Fibroblast of villous mesenchyme (primary cell): Measurements from ENCODE around the gene NIT1. TPM values are rescaled to one million over a fixed set of nuclear protein-coding genes. Genes with fewer than 3 reads are reported as not detected.
A peak's percentile ranks its signal among the peaks of the same experiment; 100 is the strongest.

Experiments
- DNase-seq: peaks from one replicate; pipeline ENCODE4 v3.0.0-alpha.2; 2010; ENCODE audit warnings: low read depth
- H3K4me3 ChIP-seq: 2 replicates; pipeline ENCODE4 v1.5.1; 2011; ENCODE audit warnings: low read depth, mild to moderate bottlenecking, low read length
- total RNA-seq: library from RNA; depleted of rRNA; stranded (reverse); fragments of >200 nt; gene quantifications from 2 replicates; pipeline ENCODE4 v1.2.3, GENCODE V29; 2012
- TF ChIP-seq, protein P1 (sequence below): IDR thresholded peaks from 2 replicates; pipeline ENCODE4 v1.5.1; 2012; ENCODE audit warnings: low read depth, mild to moderate bottlenecking, low read length; ENCODE audit not compliant: insufficient read depth

The NIT1 gene
- total RNA-seq, 1 donor = 26.8 TPM

DNA sequence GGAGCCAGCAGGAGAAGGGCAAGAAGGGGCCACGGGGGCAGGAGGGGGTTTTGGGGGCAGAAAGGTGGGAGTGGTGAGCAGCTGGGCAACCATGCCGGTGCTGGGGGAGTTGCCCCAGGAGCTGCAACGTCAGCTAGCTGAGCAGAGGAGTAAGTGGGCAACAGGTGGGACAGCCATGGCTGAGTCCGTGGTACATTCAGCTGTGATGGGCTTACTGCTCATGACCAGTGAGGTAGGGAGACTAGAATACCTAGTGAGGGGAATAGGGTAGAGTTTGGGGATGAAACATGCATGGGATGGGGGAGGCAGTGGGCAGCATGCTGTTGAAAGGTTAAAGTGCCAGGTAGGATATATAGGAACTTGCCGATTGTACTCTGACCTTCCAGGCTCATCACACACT is 43.7 kb downstream of the NIT1 start:
- H3K4me3 ChIP-seq = no peak overlapping the region
- DNase-seq = no peak
- TF ChIP-seq, protein P1, sequence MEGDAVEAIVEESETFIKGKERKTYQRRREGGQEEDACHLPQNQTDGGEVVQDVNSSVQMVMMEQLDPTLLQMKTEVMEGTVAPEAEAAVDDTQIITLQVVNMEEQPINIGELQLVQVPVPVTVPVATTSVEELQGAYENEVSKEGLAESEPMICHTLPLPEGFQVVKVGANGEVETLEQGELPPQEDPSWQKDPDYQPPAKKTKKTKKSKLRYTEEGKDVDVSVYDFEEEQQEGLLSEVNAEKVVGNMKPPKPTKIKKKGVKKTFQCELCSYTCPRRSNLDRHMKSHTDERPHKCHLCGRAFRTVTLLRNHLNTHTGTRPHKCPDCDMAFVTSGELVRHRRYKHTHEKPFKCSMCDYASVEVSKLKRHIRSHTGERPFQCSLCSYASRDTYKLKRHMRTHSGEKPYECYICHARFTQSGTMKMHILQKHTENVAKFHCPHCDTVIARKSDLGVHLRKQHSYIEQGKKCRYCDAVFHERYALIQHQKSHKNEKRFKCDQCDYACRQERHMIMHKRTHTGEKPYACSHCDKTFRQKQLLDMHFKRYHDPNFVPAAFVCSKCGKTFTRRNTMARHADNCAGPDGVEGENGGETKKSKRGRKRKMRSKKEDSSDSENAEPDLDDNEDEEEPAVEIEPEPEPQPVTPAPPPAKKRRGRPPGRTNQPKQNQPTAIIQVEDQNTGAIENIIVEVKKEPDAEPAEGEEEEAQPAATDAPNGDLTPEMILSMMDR = no peak

DNA sequence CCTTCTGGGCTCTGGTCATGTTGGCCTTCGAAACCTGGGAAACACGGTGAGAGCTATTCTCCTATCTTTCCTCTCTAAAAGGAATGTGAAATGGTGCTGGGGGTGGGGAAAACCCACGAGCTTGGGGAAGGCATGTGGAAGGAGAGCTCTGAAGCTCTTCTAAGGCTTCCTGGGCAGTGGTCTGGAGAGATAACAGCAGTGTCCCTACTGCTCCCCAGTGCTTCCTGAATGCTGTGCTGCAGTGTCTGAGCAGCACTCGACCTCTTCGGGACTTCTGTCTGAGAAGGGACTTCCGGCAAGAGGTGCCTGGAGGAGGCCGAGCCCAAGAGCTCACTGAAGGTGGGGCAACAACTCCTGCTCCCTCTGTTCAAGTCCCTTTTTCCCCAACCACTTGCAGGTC is 44.1 kb downstream of the NIT1 start:
- H3K4me3 ChIP-seq = no peak overlapping the region
- DNase-seq = no peak
- TF ChIP-seq, protein P1 = no peak

- no peak for DNase-seq
- no peak overlapping the region for H3K4me3 ChIP-seq
- TF ChIP-seq, protein P1 = no peak
These were observed 44.9 kb downstream of the NIT1 start for GRCh38 chr1:161162806-161163205.

DNA sequence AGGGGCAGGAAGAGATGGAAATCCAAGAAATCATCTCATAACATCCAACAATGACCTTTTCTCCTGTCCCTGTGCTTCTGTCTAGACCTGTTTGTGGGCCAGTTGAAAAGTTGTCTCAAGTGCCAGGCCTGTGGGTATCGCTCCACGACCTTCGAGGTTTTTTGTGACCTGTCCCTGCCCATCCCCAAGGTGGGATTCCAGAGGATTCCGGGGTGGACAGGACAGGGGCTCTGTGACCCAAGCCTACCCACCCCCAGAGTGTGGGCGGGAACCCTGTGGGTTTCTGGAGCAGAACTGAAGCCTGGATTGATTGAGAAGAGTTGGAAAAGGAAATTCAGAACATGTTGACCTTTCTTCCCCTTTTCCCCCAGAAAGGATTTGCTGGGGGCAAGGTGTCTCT is 45.9 kb downstream of the NIT1 start:
- DNase-seq = no peak
- H3K4me3 ChIP-seq = no peak overlapping the region
- TF ChIP-seq, protein P1 = no peak

- TF ChIP-seq, protein P1 = no peak
- peak overlapping the region; percentile 87 for H3K4me3 ChIP-seq
- no peak for DNase-seq
These were observed 47.2 kb downstream of the NIT1 start for GRCh38 chr1:161164901-161165610.

DNA sequence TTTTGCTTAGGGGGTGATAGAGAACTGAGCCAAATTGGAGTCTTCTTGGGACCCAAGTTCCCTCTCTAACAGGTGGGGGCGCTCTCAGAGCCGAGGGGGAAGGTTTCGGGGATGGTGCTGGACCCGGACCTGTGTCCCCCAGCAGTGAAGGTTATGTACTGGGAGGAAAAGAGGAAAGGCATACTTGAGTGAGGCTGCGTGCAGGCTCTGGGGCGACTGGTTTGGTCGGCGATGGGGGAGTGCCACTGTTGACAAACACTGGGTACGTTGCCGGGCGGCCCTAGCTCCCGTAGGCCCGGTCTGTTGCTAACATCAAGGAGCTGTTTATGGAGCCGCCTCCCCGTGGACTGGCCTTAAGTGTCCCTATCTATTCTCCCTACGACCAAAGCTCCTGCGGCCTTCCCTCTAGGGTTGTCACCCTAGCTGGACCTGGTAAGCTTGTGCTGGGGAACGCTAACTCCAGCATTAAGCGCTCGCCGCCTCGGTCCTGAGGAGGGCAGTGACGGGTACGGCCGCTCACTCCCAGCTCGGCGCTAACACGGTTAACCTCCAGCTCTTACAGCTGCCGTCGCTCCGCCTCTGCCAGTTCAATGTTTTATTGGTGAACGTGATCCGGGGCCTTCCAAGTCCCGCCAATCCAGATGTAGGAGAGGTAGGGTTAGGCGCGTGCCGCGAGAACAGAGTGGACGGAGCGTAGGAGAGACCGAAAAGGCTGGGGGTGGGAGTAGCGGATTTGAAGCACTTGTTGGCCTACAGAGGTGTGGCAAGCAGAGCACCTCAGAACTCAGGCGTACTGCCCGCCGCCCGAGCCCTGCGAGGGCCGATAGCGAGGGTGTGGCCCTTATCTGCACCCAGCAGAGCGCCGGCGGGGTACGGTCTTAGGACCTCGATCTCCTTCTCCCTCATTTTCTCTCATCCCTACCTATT is 48.1 kb downstream of the NIT1 start, which contains the start of gene PPOX:
Gene PPOX (plus strand): TSS at position 685 of the 927 bp plus-strand sequence. CDS start 422 bp downstream, outside the sequence.
- TF ChIP-seq, protein P1 = peak; percentile 45
- DNase-seq = peak; percentile 99
- peak within 1 kb of the TSS; percentile 87 for H3K4me3 ChIP-seq
